Endothelial cell of umbilical vein (primary cell): Measurements from ENCODE around the gene ARHGEF10L. TPM values are rescaled to one million over a fixed set of nuclear protein-coding genes. Genes with fewer than 3 reads are reported as not detected.

Experiments used
- BruUV-seq: library from RNA; stranded (reverse); fragments of 400-500 nt; replicated peaks from 2 replicates; lab custom pipeline; 2021; lab: Mats Ljungman, UMichigan
- CTCF ChIA-PET: fragments of 300-600, 350-600 bp; sonication (Branson Sonifier 250); formaldehyde crosslinking; loops from one replicate; lab custom pipeline; 2021; ENCODE audit warnings: antibody characterized with exemption, inconsistent platforms; lab: Charles Lee
- POLR2A ChIA-PET: fragments of 300-600, 350-600 bp; sonication (Branson Sonifier 250); formaldehyde crosslinking; loops from one replicate; lab custom pipeline; 2021; ENCODE audit warnings: antibody characterized with exemption, inconsistent platforms; lab: Charles Lee
- DNase-seq: peaks from one replicate; pipeline ENCODE4 v3.0.0-alpha.2; 2011; ENCODE audit warnings: low read depth, low spot score
- FAIRE-seq: peaks from 2 replicates; lab custom pipeline; 2011; peaks lifted over from hg19 to GRCh38; lab: Jason Lieb, UNC
- H2AFZ ChIP-seq: 2 replicates; pipeline ENCODE4 v1.6.0; 2012; ENCODE audit warnings: low read depth, low read length, control low read depth, inconsistent platforms
- H3K27ac ChIP-seq: 2 replicates; pipeline ENCODE4 v1.5.1; 2011; ENCODE audit warnings: low read depth, mild to moderate bottlenecking, control low read depth, low read length, moderate library complexity; ENCODE audit not compliant: insufficient read depth
- H3K27me3 ChIP-seq, 2 experiments: 2 replicates each; pipeline versions ENCODE4 v1.6.0 to v1.6.1; 2011; ENCODE audit warnings: low read length in 2 of 2, mixed read lengths in 1 of 2; ENCODE audit not compliant: control insufficient read depth in 2 of 2, insufficient read depth in 2 of 2
- H3K36me3 ChIP-seq, 2 experiments: 2 replicates in 1 of 2; 3 replicates in 1 of 2; pipeline ENCODE4 v1.5.1; 2011; ENCODE audit warnings: low read length in 2 of 2, mild to moderate bottlenecking in 1 of 2, moderate library complexity in 1 of 2; ENCODE audit not compliant: control insufficient read depth in 2 of 2, insufficient read depth in 2 of 2; ENCODE audit errors: extremely low read depth in 1 of 2
- H3K4me1 ChIP-seq: 3 replicates; pipeline ENCODE4 v1.5.1; 2011; ENCODE audit warnings: mild to moderate bottlenecking, low read length; ENCODE audit not compliant: control insufficient read depth, insufficient read depth; ENCODE audit errors: extremely low read depth
- H3K4me2 ChIP-seq: 2 replicates; pipeline ENCODE4 v1.6.1; 2011; ENCODE audit warnings: low read length, control low read depth, mixed read lengths; ENCODE audit not compliant: insufficient read depth
- H3K4me3 ChIP-seq, 3 experiments: fragments of 200-600 bp in 1 of 3; sonication (generic), shearing (Covaris generic) in 1 of 3; replicated peaks in 1 of 3; 2 replicates each; pipeline ENCODE4 v1.5.1; 2011 to 2016; ENCODE audit warnings: control low read depth in 3 of 3, low read length in 3 of 3, mild to moderate bottlenecking in 2 of 3, inconsistent platforms in 1 of 3, low read depth in 1 of 3, moderate library complexity in 1 of 3; ENCODE audit not compliant: insufficient read depth in 1 of 3
- H3K79me2 ChIP-seq: 2 replicates; pipeline ENCODE4 v1.6.0; 2012; ENCODE audit warnings: low read length, inconsistent platforms; ENCODE audit not compliant: control insufficient read depth, insufficient read depth
- H3K9ac ChIP-seq: replicated peaks from 2 replicates; pipeline ENCODE3; 2011; ENCODE audit warnings: low read length, control low read depth; ENCODE audit not compliant: insufficient read depth; ENCODE audit errors: extremely low read depth
- H3K9me1 ChIP-seq: replicated peaks from 3 replicates; pipeline ENCODE4 v1.6.0; 2011; ENCODE audit warnings: mild to moderate bottlenecking, low read length; ENCODE audit not compliant: control insufficient read depth, insufficient read depth; ENCODE audit errors: extremely low read depth
- H3K9me3 ChIP-seq: replicated peaks from 2 replicates; pipeline ENCODE4 v1.5.1; 2012; ENCODE audit warnings: low read length, inconsistent platforms; ENCODE audit not compliant: control insufficient read depth, insufficient read depth
- H4K20me1 ChIP-seq: replicated peaks from 2 replicates; pipeline ENCODE3; 2011; ENCODE audit warnings: mild to moderate bottlenecking, low read length; ENCODE audit not compliant: control insufficient read depth, insufficient read depth; ENCODE audit errors: extremely low read depth
- EZH2 ChIP-seq: IDR thresholded peaks from 2 replicates; pipeline ENCODE4 v1.6.1; 2012; ENCODE audit warnings: borderline replicate concordance, low read depth, mild to moderate bottlenecking, moderate library complexity, low read length, inconsistent platforms; ENCODE audit not compliant: severe bottlenecking
- FOS ChIP-seq: IDR thresholded peaks from 2 replicates; pipeline ENCODE4 v1.6.1; 2011; ENCODE audit warnings: mild to moderate bottlenecking, low read length, moderate library complexity, borderline replicate concordance; ENCODE audit not compliant: insufficient read depth
- GATA2 ChIP-seq: IDR thresholded peaks from 2 replicates; pipeline ENCODE4 v1.7.0; 2011; ENCODE audit warnings: low read depth, mild to moderate bottlenecking, moderate library complexity, mixed read lengths, low read length; ENCODE audit not compliant: insufficient read length, insufficient read depth
- JUN ChIP-seq: IDR thresholded peaks from 2 replicates; pipeline ENCODE4 v1.6.1; 2011; ENCODE audit warnings: borderline replicate concordance, low read depth; ENCODE audit not compliant: insufficient read length, insufficient read depth
- MYC ChIP-seq: IDR thresholded peaks from one replicate; pipeline ENCODE4 v1.6.1; 2011; ENCODE audit warnings: mild to moderate bottlenecking, low read depth, low read length
- POLR2A ChIP-seq: IDR thresholded peaks from 2 replicates; pipeline ENCODE4 v1.6.1; 2012; ENCODE audit warnings: low read depth, mild to moderate bottlenecking, control low read depth, low read length
- POLR2AphosphoS5 ChIP-seq: IDR thresholded peaks from 2 replicates; pipeline ENCODE4 v1.6.1; 2012; ENCODE audit warnings: low read depth, mild to moderate bottlenecking, control low read depth, low read length, moderate library complexity; ENCODE audit not compliant: insufficient read depth
- dilution Hi-C: fragments of 300-500 bp; cut with MboI; formaldehyde crosslinking; loops from one replicate; pipeline ENCODE4 v1.15.0; 2019; ENCODE audit warnings: low sequenced_read_pairs; ENCODE audit not compliant: extremely low pct_ligation_motif_present
- intact Hi-C: fragments of 100-400 bp; cut with micrococcal nuclease; formaldehyde crosslinking; loops from one replicate; pipeline ENCODE4 v1.10.0; 2022
- polyA plus RNA-seq, 4 experiments: library from polyadenylated mRNA; depleted of rRNA in 3 of 4; stranded (reverse) in 3 of 4; unstranded in 1 of 4; fragments of >200 nt; gene quantifications; 2 replicates each; pipeline versions ENCODE4 v1.2.1 to v1.2.3, GENCODE V29; 2011 to 2012; ENCODE audit warnings: missing spikeins in 1 of 4
- total RNA-seq: library from RNA; stranded (reverse); gene quantifications from 2 replicates; pipeline ENCODE4 v1.2.3, GENCODE V29; 2021
- TF ChIP-seq, protein P1 (sequence below): IDR thresholded peaks from 2 replicates; pipeline ENCODE4 v1.6.1; 2011; ENCODE audit not compliant: insufficient read depth, insufficient read length
- TF ChIP-seq, protein P2 (sequence below), 2 donors: IDR thresholded peaks; 1 replicate in 1 of 2; 2 replicates in 1 of 2; pipeline ENCODE4 v1.5.1; 2011; ENCODE audit warnings: low read length in 2 of 2, mild to moderate bottlenecking in 2 of 2, moderate library complexity in 2 of 2, control low read depth in 1 of 2, inconsistent platforms in 1 of 2, low read depth in 1 of 2; ENCODE audit not compliant: insufficient read depth in 1 of 2; ENCODE audit errors: extremely low read depth in 1 of 2

ARHGEF10L gene
- total and polyA plus RNA-seq, 2 donors (not counting 3 experiments of a cell fraction or from before 2014, with no cell fraction given) = 1.9 to 5.2 TPM

DNA sequence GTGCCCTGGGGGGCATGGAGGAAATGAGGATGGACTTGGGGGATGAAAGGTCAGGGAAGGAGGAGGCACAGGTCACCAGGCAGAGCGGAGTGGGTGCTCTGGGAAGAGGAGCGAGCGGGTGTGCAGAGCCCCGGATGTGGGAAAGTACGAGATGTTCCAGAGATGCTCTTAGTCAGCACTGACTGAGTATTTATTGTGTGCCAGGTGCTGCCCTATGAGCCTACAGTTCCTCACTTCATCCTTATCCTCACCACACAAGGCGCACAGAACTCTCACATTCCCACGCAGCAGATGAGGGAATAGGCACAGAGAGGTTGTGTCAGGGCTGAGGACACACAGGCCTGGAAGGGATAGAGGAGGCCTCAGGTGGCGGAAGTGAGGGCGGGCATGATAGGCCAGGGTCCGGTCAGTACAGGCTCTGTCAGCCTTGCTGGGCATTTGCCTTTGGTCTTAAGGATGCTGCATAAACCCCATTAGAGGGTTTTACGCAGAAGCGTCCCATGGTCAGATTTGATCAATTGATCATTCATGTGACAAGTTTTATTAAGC lies 77.3 kb downstream of the ARHGEF10L start:
- no peak overlapping the region for H3K4me2 ChIP-seq
- TF ChIP-seq EZH2 = no peak
- TF ChIP-seq GATA2 = no peak
- TF ChIP-seq, protein P1, sequence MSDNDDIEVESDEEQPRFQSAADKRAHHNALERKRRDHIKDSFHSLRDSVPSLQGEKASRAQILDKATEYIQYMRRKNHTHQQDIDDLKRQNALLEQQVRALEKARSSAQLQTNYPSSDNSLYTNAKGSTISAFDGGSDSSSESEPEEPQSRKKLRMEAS = no peak
- TF ChIP-seq POLR2AphosphoS5 = no peak
- TF ChIP-seq JUN = no peak
- no peak for TF ChIP-seq POLR2A
- TF ChIP-seq FOS = no peak
- TF ChIP-seq, protein P2, sequence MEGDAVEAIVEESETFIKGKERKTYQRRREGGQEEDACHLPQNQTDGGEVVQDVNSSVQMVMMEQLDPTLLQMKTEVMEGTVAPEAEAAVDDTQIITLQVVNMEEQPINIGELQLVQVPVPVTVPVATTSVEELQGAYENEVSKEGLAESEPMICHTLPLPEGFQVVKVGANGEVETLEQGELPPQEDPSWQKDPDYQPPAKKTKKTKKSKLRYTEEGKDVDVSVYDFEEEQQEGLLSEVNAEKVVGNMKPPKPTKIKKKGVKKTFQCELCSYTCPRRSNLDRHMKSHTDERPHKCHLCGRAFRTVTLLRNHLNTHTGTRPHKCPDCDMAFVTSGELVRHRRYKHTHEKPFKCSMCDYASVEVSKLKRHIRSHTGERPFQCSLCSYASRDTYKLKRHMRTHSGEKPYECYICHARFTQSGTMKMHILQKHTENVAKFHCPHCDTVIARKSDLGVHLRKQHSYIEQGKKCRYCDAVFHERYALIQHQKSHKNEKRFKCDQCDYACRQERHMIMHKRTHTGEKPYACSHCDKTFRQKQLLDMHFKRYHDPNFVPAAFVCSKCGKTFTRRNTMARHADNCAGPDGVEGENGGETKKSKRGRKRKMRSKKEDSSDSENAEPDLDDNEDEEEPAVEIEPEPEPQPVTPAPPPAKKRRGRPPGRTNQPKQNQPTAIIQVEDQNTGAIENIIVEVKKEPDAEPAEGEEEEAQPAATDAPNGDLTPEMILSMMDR (IDR thresholded peaks at IDR 0.05; ENCODE audit: extremely low read depth in 1 of 2, insufficient read depth in 1 of 2, low read depth in 1 of 2, low read length in 2 of 2) = no peak
- TF ChIP-seq MYC = no peak
- no peak for FAIRE-seq
- DNase-seq = no peak
- no peaks in the 10 kb centered on the region for H3K9me1 ChIP-seq
- ChIA-PET CTCF (no interaction called here), POLR2A (no interaction called here)
- no peaks in the 10 kb centered on the region for H4K20me1 ChIP-seq
- H3K4me3 ChIP-seq = no peak overlapping the region
- H3K36me3 ChIP-seq = no peaks in the 10 kb centered on the region
- no peaks in the 10 kb centered on the region for H3K4me1 ChIP-seq
- H3K9ac ChIP-seq = no peak overlapping the region
- H3K79me2 ChIP-seq = no peaks in the 10 kb centered on the region
- no peak overlapping the region for H2AFZ ChIP-seq
- H3K27me3 ChIP-seq = no peaks in the 10 kb centered on the region
- no TSS peak for BruUV-seq
- intact Hi-C loops = no loop called here
- dilution Hi-C loops = no loop called here
- no peaks in the 10 kb centered on the region for H3K9me3 ChIP-seq
- no peak overlapping the region for H3K27ac ChIP-seq
